Hippocampal formation (tissue), 2 donors: ENCODE measurements around the gene SLC16A4.

ENCODE experiments used
- DNase-seq, 2 donors: peaks; one replicate each; lab custom pipeline; 2025; lab: John Stamatoyannopoulos, UW

The SLC16A4 gene

DNA sequence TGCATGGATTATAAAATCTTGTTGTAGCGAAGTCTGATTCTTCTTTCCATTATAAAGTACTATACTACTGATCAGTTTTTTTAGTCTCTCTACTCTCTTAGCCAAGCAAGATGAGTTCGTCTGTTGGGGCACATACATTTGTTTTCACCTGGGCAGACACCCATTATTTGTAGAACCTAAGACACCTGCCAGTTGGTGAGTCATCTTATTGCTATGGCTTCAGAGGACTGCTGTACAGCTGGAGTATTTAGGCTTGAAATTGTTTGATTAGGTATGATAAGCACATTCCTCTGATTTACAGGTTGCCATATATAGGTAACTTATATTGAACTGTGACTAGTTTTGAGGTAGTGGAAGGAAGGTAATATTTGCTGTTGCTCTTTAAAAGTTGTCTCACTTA is 34.4 kb downstream of the SLC16A4 start:
- DNase-seq, result no peak

DNA sequence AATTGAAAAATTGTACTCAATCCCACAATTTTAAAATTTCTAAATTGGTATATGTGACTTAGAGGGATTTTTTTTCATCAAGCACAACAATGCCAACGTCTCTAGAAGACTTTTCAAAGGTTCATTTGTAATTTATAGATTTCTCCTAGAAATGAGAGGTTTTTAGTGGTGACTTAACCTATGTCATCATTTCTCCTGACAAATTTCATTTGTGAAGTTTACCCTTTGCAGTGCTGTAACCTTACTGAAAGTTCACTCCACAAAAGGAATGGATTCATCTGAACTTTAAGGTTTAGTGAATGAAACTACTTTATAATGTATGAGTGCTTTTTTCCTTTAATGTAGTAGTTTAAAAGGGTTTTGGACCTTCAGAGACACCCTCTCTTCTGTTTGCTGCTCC is 35.5 kb downstream of the SLC16A4 start:
- no peak for DNase-seq

- no peak for DNase-seq
Measured at GRCh38 chr1:110350360-110350759, 40.5 kb downstream of the SLC16A4 start.

DNA sequence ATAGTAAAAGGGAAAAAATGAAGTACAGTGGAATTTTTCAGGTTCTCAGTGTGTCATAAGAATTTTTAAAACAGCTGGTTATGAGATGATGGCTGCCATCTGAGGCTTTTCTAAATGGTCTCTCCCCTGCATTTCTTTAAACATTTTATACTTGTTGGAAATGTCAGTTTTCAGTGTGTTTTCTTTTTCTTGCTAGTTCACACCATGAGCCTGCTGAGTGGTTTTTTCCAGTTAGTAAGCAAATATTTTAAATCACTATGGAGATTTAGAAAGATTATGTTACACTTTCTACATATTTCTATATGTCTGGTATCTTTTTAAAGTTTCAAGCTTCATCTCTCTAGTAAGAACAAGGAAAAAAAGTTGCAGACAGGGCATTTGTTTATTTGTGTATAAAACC is 42.1 kb downstream of the SLC16A4 start:
- no peak for DNase-seq

- no peak for DNase-seq
Measured at GRCh38 chr1:110348050-110348449, 42.8 kb downstream of the SLC16A4 start.

DNA sequence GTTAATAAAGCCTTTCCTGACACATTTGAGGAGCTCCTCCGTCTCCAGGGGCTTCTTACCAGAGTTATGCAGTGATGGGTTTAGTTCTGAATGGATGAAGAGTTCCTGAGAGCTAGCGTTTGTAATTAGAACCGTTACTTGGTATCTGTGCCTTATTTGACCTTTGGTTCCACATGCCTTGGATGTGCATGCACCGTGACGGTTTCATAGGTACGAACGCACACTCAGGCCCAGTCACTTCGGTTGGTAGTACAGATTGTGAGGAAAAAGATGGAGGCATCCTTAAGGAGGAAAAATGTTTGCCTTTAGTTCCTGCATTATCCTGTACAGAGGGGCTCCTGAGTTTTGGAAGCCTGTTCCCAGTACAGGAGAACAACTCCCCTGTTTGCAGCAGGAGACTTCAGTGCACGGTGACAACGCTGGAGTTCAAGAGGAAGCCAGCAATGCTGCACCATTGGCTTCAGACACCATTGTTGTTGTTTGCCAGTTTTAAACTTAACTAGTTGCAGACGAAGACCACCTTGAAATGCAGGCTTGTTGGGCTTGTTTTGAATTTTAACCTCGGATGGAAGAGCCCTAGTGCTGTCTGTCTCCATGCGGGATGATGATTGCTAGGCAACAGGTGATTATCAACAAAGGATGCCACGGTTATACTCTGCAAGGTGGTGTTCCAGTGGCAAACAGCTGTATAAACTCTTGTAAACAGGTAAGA is 43.5 kb downstream of the SLC16A4 start:
- DNase-seq, result no peak

GRCh38 chr1:110346690-110347089 is 44.1 kb downstream of the SLC16A4 start:
- DNase-seq, result no peak

DNA sequence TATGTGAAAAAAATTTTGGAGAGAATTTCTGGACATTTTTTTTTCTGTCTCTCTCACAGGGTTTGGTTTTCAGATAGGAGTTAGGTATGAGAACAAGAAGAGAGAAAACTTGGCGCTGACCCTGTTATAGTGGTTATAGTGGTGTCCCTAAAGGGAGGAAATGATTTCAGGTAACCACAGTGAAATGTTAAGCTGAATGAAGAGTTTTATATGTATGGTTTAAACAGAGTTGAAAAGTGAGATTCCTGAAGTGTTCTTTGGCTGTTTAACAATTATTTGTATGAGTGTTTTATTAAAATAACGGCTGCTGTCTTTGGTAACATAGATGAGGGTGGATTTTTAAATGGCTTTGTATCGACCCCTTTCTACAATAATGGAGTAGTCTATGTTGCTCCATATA is 45.3 kb downstream of the SLC16A4 start:
- DNase-seq, result no peak

DNA sequence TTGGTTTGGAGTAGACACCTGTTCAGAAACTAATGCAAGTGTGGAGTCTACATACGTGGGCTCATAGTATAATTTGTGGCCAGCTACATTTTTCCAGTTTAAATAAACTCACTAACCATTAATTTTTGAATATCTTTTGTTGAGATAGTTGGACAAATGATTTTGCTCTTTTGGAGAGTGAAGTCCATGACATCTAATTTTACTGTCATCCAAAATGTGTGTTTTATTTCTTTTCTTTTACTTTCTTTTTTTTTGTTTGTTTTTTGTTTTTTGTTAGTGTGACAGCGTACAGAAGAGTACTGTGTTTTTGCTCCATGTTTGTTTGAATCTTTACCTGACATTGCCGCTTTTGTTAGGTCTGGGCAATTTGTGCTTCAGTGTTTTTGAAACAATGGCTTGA is 46.7 kb downstream of the SLC16A4 start:
- no peak for DNase-seq

DNA sequence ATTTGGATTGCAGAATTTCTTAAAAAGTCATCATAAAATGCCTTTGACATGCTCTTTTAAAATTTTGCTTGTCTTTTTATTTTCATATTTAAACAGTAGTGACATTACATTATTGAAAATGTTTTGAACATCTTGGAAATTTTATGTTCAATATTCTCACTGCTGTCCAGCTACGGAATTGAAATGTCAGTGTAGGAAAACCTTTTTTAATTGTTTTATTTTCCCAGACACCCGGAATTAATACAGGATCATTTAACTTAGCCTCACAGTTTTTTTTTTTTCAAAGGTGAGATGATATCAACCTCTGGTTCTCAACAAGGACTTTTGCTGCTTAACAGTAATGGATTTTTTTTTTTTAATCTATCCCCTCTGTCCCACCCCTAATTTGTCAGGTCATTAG is 47.6 kb downstream of the SLC16A4 start:
- no peak for DNase-seq

DNA sequence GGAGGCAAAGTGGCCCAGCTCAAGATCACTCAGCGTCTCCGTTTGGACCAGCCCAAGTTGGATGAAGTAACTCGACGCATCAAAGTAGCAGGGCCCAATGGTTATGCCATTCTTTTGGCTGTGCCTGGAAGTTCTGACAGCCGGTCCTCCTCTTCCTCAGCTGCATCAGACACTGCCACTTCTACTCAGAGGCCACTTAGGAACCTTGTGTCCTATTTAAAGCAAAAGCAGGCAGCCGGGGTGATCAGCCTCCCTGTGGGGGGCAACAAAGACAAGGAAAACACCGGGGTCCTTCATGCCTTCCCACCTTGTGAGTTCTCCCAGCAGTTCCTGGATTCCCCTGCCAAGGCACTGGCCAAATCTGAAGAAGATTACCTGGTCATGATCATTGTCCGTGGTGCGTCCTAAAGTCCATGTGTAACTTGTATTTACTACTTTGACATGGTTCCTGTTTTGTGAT is 48.9 kb downstream of the SLC16A4 start:
- DNase-seq, result no peak

GRCh38 chr1:110341146-110341871 is 49.5 kb downstream of the SLC16A4 start:
- DNase-seq, result no peak

DNA sequence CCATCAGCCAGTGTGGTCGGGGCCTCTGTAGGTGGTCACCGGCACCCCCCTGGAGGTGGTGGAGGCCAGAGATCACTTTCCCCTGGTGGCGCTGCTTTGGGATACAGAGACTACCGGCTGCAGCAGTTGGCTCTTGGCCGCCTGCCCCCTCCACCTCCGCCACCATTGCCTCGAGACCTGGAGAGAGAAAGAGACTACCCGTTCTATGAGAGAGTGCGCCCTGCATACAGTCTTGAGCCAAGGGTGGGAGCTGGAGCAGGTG is 50.7 kb downstream of the SLC16A4 start:
- no peak for DNase-seq

DNA sequence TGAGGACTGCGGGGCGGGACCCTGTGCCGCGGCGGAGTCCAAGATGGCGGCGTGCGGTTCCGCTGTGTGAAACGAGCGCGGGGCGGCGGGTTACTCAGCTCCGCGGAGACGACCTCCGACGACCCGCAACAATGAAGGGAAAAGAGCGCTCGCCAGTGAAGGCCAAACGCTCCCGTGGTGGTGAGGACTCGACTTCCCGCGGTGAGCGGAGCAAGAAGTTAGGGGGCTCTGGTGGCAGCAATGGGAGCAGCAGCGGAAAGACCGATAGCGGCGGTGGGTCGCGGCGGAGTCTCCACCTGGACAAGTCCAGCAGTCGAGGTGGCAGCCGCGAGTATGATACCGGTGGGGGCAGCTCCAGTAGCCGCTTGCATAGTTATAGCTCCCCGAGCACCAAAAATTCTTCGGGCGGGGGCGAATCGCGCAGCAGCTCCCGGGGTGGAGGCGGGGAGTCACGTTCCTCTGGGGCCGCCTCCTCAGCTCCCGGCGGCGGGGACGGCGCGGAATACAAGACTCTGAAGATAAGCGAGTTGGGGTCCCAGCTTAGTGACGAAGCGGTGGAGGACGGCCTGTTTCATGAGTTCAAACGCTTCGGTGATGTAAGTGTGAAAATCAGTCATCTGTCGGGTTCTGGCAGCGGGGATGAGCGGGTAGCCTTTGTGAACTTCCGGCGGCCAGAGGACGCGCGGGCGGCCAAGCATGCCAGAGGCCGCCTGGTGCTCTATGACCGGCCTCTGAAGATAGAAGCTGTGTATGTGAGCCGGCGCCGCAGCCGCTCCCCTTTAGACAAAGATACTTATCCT is 51.2 kb downstream of the SLC16A4 start:
- DNase-seq, result peak in 1 of 2 donors; percentile 56

DNA sequence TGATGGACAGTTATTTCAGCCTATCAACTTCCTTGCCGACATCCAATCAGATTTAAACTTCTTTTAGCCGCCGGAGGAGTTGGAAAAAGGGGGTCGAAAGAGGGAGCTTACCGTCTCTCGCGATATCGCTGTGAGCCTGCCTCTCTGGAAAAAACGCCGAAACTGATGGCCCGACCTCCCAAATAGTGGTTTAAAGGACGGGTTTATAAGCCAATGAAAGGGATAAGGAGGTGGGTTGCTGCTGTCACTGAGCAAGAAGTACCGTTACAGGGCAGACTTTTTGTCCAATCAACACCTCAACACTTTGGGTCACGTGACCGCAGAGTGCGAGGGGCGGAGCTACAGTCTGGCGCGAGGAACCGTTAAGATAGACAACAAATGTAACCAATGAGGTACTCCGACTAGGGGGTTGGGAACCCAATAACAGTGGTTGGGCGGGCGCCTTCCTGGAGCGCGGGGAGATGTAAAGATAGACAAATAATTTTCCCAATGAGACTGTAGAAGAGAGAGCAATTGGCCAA is 51.9 kb downstream of the SLC16A4 start, which contains the start of gene RBM15:
TSS of gene RBM15 (plus strand) at position 492 of the 521 bp plus-strand sequence. CDS start at position 521, 29 bp downstream.
- DNase-seq, result peak; percentile 98 to 100

- peak; percentile 92 to 93 for DNase-seq
Measured at GRCh38 chr1:110338309-110338885, 52.4 kb downstream of the SLC16A4 start.

DNA sequence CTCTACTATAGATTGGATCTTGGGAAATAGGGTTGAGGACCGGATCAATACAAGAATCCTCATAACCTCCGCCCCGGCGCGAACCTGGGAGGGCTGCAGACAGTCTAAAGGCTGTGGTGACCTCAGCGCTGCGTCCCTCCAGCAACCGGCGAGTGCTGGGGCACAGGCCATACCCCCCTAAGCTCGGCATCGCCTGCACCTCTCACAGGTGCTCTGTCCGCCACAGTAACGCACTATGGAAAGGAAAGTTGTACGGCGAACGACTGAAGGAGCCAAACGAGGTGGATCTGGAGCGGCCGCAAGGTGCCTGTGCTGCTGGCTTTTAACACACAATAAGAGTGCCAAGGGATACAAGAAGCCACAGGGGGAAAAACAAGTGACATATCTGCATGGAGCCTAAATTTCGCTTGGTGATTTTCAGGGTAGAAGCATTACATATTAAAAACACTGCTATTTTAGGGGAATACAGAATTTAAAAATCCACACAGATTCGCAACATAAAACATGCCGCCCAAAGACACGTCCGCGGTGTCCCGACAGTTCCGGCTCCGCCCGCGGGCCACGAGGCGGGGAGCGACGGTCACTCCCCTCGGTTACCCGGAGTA is 53.0 kb downstream of the SLC16A4 start:
- DNase-seq, result peak in 1 of 2 donors; percentile 36

- no peak for DNase-seq
Measured at GRCh38 chr1:110336300-110337039, 54.4 kb downstream of the SLC16A4 start.

DNA sequence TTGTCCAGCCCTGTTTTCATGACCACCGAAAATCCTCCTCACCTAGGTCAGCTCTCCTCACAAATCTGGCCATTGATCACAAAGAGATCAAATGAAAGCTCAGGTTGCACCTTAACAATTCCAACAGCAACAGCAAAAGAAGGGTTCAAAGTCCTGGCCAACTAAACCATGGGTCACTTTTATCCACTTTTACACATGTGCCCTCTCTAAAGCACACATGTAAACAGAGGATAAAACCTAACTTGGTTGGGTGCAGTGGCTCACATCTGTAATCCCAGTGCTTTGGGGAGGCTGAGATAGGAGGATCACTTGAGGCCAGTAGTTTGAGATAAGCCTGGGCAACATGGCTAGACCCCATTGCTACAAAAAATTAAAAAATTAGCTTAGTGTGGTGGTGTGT is 55.6 kb downstream of the SLC16A4 start:
- no peak for DNase-seq

DNA sequence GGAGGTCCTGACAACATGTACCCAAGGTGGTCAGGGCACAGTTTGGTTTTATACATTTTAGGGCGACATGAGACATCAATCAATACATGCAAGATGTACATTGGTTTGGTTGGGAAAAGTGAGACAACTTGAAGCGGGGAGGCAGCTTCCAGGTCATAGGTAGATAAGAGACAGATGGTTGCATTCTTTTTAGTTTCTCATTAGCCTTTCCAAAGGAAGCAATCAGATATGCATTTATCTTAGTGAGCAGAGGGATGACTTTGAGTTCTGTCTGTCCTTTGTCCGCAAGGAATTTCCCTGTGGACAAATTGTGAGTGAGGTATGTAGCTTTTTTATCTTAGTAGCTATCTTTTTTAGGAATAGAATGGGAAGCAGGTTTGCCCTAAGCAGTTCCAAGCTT is 62.1 kb downstream of the SLC16A4 start:
- no peak for DNase-seq

DNA sequence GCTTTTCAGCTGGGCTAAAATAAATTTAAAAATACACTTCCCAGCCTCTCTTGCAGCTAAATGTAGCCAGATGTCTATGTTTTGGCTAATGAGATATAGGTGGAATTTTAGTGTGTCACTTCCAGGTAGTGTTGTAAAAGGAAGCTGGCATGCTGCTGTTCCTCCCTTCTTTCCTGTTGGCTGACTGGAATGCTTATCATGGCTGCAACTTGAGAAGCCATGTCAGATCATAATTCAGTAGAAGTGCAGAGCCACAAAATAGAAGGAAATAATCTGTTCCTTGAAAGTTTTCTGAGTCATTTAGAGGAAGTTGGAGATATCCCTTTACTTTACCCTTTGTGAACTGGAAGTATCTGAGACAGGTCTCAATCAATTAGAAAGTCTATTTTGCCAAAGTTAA is 62.6 kb downstream of the SLC16A4 start:
- DNase-seq, result no peak
